ENCODE results near the gene ATG101. TPM values are rescaled to one million over a fixed set of nuclear protein-coding genes. Genes with fewer than 3 reads are reported as not detected.

Gene ATG101
- total and polyA plus RNA-seq, 3 experiments from 2014 or later, result 25.5 to 56.2 (median 49.7) TPM

DNA sequence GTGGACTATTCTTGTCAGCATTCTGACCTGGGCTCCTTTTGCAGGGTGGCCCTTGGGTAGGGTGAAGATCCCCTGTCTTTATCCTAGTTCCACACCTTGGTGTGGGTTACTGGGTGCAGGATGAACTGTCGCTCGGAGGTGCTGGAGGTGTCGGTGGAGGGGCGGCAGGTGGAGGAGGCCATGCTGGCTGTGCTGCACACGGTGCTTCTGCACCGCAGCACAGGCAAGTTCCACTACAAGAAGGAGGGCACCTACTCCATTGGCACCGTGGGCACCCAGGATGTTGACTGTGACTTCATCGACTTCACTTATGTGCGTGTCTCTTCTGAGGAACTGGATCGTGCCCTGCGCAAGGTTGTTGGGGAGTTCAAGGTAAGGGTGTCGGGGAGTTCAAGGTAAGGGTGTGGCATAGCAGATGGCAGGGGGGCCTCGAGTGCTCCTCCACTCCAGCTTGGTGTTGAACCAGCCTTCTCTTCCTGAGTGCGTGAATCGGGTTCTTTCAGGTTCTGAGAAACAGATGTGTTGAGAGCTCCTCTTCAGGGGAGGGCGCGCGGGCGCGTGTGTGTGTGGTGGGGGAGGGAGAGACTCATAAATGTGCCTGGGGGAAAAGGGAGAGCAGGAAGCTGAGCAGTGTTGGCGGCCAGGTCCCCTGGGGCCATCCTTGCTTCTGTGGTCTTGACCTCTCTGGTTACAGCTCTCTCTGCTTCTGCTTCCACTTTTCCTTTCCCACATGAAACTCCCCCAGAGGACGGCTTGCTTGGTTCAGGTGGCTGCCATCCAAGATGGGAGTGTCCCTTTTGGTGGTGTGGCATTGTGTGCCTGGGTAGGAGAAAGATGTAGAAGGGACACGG is 4.0 kb downstream of the ATG101 start:
- Mint-ChIP-seq H3K27ac (peak overlapping the region in 3 of 8 donors; percentile 48 to 60 (median 52)), H3K4me1 (peaks cover 40 to 58% (median 55%) of the 10 kb centered on the region in 3 donors)
- no peak overlapping the region for H3K27ac ChIP-seq (ENCODE audit: low read depth, low read length)

DNA sequence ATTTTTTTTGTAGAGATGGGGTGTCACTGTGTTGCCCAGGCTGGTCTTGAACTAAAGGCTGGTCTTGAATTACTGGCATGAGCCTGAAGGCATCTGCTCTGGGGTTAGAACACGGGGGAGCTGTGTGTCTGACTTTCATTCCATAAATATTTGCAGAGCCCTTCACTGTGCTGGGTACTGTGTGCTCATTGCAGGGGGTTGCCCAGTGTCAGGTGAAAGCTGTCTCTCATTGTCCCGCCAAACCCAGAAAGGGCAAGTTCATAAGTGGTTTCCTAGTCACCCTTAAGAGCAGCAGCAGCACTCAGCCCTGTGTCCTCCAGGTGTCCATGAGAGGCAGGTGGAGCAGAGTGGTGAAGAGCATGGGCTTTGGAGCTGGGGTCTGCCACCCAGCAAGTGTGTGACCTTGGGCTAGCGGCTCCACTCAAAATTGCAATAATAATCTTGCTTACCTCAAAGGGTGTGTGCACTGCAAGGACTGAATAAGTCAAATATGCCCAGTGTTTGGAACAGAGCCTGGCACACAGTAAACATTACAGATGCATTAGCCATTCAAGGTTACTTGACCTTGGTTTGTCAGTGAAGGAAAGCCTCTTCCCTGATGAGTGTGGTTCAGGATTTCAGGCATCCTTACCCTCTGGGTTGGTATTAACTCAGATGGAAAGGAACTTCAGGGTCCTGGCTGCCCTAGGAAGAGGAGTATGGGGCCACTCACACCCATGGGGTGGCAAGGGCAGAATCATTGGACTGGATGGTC is 5.4 kb downstream of the ATG101 start:
- Histone ChIP-seq H3K4me1 (ENCODE audit: insufficient read depth, low read length) (peaks cover 32% of the 10 kb centered on the region), H3K27ac (ENCODE audit: low read depth, low read length) (no peak overlapping the region), H3K9me3 (ENCODE audit: low read length) (no peaks in the 10 kb centered on the region), H3K27me3 (ENCODE audit: insufficient read depth, low read length, poor library complexity, severe bottlenecking) (no peaks in the 10 kb centered on the region), H3K4me3 (ENCODE audit: low read length) (no peak overlapping the region), H3K36me3 (ENCODE audit: insufficient read depth, low read length) (peaks cover 28% of the 10 kb centered on the region)
- ChIA-PET CTCF (interaction anchor here (25.6 kb wide), 1 partner anchor 48 kb away, joined by 580 read pairs; no protein-coding TSS in a partner anchor), POLR2A (no interaction called here)
- peaks cover 0 to 76% (median 18%) of the 10 kb centered on the region in 3 donors for H3K36me3 Mint-ChIP-seq
- peaks cover 31 to 47% (median 43%) of the 10 kb centered on the region in 3 donors for H3K4me1 Mint-ChIP-seq
- H3K27ac Mint-ChIP-seq, result peak overlapping the region in 1 of 8 donors; percentile 32
- H3K9me3 Mint-ChIP-seq, result no peaks in the 10 kb centered on the region
- no peak for DNase-seq
- H3K27me3 Mint-ChIP-seq, result no peaks in the 10 kb centered on the region
- H3K4me3 Mint-ChIP-seq, result peak overlapping the region in 1 of 7 donors; percentile 24

More for the DNA sequence above, 4.0 kb downstream of the ATG101 start:
- Histone ChIP-seq H3K4me3 (ENCODE audit: low read length) (no peak overlapping the region), H3K27me3 (ENCODE audit: insufficient read depth, low read length, poor library complexity, severe bottlenecking) (no peaks in the 10 kb centered on the region), H3K9me3 (ENCODE audit: low read length) (no peaks in the 10 kb centered on the region), H3K4me1 (ENCODE audit: insufficient read depth, low read length) (peaks cover 36% of the 10 kb centered on the region), H3K36me3 (ENCODE audit: insufficient read depth, low read length) (peaks cover 28% of the 10 kb centered on the region)
- Mint-ChIP-seq H3K36me3 (peaks cover 0 to 74% (median 18%) of the 10 kb centered on the region in 3 donors), H3K9me3 (no peaks in the 10 kb centered on the region), H3K4me3 (peak overlapping the region in 1 of 7 donors; percentile 27), H3K27me3 (no peaks in the 10 kb centered on the region)
- no peak for DNase-seq
- ChIA-PET POLR2A (no interaction called here), CTCF (interaction anchor here (1.1 to 25.6 kb wide), 3 partner anchors 7 to 47 kb away, joined by 3 to 580 read pairs (median 35); partner anchors contain the start of gene SMIM41)

DNA sequence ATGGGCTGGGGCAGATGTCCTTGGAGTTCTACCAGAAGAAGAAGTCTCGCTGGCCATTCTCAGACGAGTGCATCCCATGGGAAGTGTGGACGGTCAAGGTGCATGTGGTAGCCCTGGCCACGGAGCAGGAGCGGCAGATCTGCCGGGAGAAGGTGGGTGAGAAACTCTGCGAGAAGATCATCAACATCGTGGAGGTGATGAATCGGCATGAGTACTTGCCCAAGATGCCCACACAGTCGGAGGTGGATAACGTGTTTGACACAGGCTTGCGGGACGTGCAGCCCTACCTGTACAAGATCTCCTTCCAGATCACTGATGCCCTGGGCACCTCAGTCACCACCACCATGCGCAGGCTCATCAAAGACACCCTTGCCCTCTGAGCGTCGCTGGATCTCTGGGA is 7.0 kb downstream of the ATG101 start:
- H3K9me3 ChIP-seq (ENCODE audit: low read length), result no peaks in the 10 kb centered on the region
- DNase-seq, result no peak
- H3K27ac ChIP-seq (ENCODE audit: low read depth, low read length), result no peak overlapping the region
- peaks cover 16% of the 10 kb centered on the region for H3K4me1 ChIP-seq (ENCODE audit: insufficient read depth, low read length)
- no peaks in the 10 kb centered on the region for H3K27me3 Mint-ChIP-seq
- no peak overlapping the region for H3K4me3 ChIP-seq (ENCODE audit: low read length)
- no peaks in the 10 kb centered on the region for H3K9me3 Mint-ChIP-seq
- H3K27me3 ChIP-seq (ENCODE audit: insufficient read depth, low read length, poor library complexity, severe bottlenecking), result no peaks in the 10 kb centered on the region
- ChIA-PET POLR2A (no interaction called here), CTCF (interaction anchor here (25.6 kb wide), 1 partner anchor 50 kb away, joined by 580 read pairs; no protein-coding TSS in a partner anchor)
- H3K4me1 Mint-ChIP-seq, result peaks cover 18 to 34% (median 28%) of the 10 kb centered on the region in 3 donors
- no peak overlapping the region for H3K27ac Mint-ChIP-seq
- H3K36me3 ChIP-seq (ENCODE audit: insufficient read depth, low read length), result peaks cover 28% of the 10 kb centered on the region
- no peak overlapping the region for H3K4me3 Mint-ChIP-seq
- H3K36me3 Mint-ChIP-seq, result peaks cover 0 to 70% (median 18%) of the 10 kb centered on the region in 3 donors

DNA sequence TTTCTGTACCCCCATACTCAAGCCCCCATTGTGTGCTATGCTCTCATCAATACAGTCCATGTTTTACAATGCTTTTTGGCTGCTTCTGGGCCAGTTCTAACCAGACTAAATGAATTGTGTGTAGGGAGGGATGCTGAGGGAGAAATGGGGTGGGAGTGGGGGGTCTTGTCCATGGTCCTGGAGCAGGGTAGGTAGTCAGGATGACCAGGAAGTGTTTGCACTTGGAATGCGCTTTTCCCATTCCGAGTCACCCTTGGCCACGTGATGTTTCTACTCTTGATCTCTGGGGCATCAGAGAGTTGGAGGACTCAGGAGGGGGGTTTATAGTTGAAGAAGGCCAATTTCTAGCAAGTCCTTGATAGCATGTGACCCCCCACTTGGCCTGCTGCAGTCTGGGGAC is 8.5 kb downstream of the ATG101 start:
- peaks cover 27% of the 10 kb centered on the region for H3K36me3 ChIP-seq (ENCODE audit: insufficient read depth, low read length)
- POLR2A ChIA-PET, result no interaction called here
- Mint-ChIP-seq H3K27ac (peak overlapping the region in 1 of 8 donors; percentile 1), H3K4me3 (no peak overlapping the region), H3K36me3 (peaks cover 0 to 58% (median 15%) of the 10 kb centered on the region in 3 donors), H3K9me3 (no peaks in the 10 kb centered on the region), H3K27me3 (peaks cover 0 to 2% of the 10 kb centered on the region in 2 donors), H3K4me1 (peaks cover 7 to 21% (median 17%) of the 10 kb centered on the region in 3 donors)
- H3K27me3 ChIP-seq (ENCODE audit: insufficient read depth, low read length, poor library complexity, severe bottlenecking), result no peaks in the 10 kb centered on the region
- no peak overlapping the region for H3K27ac ChIP-seq (ENCODE audit: low read depth, low read length)
- H3K4me1 ChIP-seq (ENCODE audit: insufficient read depth, low read length), result peaks cover 8% of the 10 kb centered on the region
- CTCF ChIA-PET, result interaction anchor here (25.6 kb wide), 1 partner anchor 51 kb away, joined by 580 read pairs; no protein-coding TSS in a partner anchor
- H3K9me3 ChIP-seq (ENCODE audit: low read length), result no peaks in the 10 kb centered on the region
- DNase-seq, result no peak
- H3K4me3 ChIP-seq (ENCODE audit: low read length), result no peak overlapping the region

DNA sequence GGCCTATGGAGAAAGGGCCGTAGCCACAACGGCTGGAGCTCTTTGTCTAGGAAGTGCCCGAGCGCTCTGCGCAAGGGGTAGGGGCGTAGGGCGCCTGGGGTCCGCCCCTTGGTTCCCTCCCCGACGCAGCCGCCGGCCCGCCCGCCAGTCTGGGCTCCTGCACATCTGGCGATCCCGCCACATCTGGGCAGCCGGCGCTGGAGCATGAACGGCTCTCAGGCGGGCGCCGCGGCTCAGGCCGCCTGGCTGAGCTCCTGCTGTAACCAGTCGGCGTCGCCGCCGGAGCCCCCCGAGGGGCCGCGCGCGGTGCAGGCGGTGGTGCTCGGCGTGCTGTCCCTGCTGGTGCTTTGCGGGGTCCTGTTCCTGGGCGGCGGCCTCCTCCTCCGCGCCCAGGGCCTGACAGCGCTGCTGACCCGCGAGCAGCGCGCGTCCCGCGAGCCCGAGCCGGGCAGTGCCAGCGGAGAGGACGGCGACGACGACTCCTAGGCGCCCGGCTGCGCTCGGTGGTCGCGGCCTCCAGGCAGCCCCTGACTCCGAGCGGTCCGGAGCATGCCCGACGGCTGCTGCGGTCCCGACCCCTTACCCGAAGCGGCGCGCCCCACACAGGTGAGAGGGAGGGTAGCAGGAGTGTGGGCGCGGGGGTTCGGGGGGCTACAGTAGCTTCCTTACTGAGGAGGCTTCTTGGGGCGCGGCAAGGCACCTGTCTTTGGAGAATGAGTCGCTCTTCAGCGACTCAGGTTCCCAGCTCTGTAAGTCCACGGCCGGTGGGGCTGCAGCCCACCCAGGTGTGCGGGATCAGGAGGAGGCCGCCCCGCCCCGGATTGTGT is 10.0 kb downstream of the ATG101 start, which contains the start of gene SMIM41:
Gene SMIM41 (plus strand): TSS at position 129 of the 827 bp plus-strand sequence. CDS start 76 bp downstream, at position 205.
- H3K27ac ChIP-seq (ENCODE audit: low read depth, low read length), result no peak within 1 kb of the TSS
- H3K9me3 Mint-ChIP-seq, result no peaks in the 10 kb centered on the region

DNA sequence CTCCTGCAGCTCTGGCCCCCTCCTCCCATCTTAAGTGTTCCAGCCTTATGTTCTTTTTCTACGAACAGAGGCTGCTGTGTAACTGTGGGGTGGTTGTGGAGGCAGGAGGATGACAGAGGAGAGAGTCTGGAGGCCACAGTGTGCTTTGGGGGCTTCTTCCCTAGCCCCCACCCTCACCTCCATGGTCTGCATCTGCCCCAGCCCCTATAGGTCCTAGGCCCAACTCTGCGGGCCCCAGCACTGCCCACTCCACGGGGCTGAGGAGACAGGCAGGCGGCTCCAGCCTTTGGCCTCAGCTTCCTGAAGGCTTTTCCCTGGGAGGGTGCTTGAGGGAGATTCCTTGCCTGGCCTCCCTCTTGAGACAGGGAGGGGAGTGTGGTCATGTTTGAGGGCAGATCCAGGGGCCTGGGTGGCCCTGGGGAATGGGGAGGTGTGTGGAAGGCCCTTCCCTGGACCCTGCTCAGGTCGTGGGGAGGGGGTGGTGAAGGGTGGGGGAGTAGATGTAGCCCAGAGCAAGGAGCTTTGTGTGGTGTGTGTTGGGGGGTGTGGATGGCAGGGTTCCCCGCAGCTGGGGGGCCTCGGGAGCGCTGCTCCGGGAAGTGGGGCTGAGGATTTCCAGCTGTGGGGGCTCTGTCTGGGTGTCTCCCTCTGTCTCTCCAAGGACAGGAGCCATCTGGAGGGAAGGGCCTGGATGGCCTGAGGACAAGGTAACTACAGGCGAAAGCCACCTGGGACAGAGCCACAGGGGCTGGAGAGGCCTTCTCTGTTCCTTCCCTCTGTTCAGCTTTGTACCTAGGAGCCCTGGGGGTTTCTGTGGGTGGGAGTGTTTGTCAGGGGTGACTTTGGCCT is 10.8 kb downstream of the ATG101 start:
- DNase-seq, result no peak
- no peaks in the 10 kb centered on the region for H3K27me3 ChIP-seq (ENCODE audit: insufficient read depth, low read length, poor library complexity, severe bottlenecking)
- Mint-ChIP-seq H3K36me3 (peaks cover 0 to 35% (median 7%) of the 10 kb centered on the region in 3 donors), H3K9me3 (no peaks in the 10 kb centered on the region), H3K27ac (no peak overlapping the region), H3K4me1 (peaks cover 2 to 13% (median 9%) of the 10 kb centered on the region in 3 donors), H3K27me3 (peaks cover 0 to 4% of the 10 kb centered on the region in 2 donors), H3K4me3 (no peak overlapping the region)
- no peak overlapping the region for H3K27ac ChIP-seq (ENCODE audit: low read depth, low read length)
- POLR2A ChIA-PET, result interaction anchor here (0.9 to 1.6 kb wide), 2 partner anchors 11 to 54 kb away, joined by 3 to 7 read pairs; partner anchors contain the start of gene ATG101
- peaks cover 4% of the 10 kb centered on the region for H3K4me1 ChIP-seq (ENCODE audit: insufficient read depth, low read length)
- peaks cover 7% of the 10 kb centered on the region for H3K36me3 ChIP-seq (ENCODE audit: insufficient read depth, low read length)
- no peak overlapping the region for H3K4me3 ChIP-seq (ENCODE audit: low read length)
- CTCF ChIA-PET, result interaction anchor here (1.5 to 25.6 kb wide), 3 partner anchors 9 to 86 kb away, joined by 4 to 580 read pairs (median 35); partner anchors contain the start of gene ATG101
- no peaks in the 10 kb centered on the region for H3K9me3 ChIP-seq (ENCODE audit: low read length)

More for the DNA sequence above, 10.0 kb downstream of the ATG101 start, which contains the start of gene SMIM41:
- H3K36me3 ChIP-seq (ENCODE audit: insufficient read depth, low read length), result peaks cover 12% of the 10 kb centered on the region
- H3K27ac Mint-ChIP-seq, result peak within 1 kb of the TSS in 1 of 8 donors; percentile 15
- peaks cover 2 to 16% (median 9%) of the 10 kb centered on the region in 3 donors for H3K4me1 Mint-ChIP-seq
- H3K4me1 ChIP-seq (ENCODE audit: insufficient read depth, low read length), result peaks cover 4% of the 10 kb centered on the region
- H3K9me3 ChIP-seq (ENCODE audit: low read length), result no peaks in the 10 kb centered on the region
- H3K27me3 ChIP-seq (ENCODE audit: insufficient read depth, low read length, poor library complexity, severe bottlenecking), result no peaks in the 10 kb centered on the region
- peaks cover 0 to 4% of the 10 kb centered on the region in 2 donors for H3K27me3 Mint-ChIP-seq
- ChIA-PET CTCF (interaction anchor here (0.9 to 25.6 kb wide), 3 partner anchors 8 to 53 kb away, joined by 3 to 580 read pairs (median 35); partner anchors contain the start of gene ATG101), POLR2A (no interaction called here)
- no peak for DNase-seq
- peaks cover 0 to 43% (median 10%) of the 10 kb centered on the region in 3 donors for H3K36me3 Mint-ChIP-seq
- H3K4me3 ChIP-seq (ENCODE audit: low read length), result no peak within 1 kb of the TSS
- H3K4me3 Mint-ChIP-seq, result no peak within 1 kb of the TSS
